OCI-LY7 (cell line): ENCODE measurements around the gene TMEM253. TPM values are rescaled to one million over a fixed set of nuclear protein-coding genes. Genes with fewer than 3 reads are reported as not detected.

ENCODE experiments used
- BruUV-seq: library from RNA; stranded (reverse); fragments of 400-500 nt; replicated peaks from 2 replicates; lab custom pipeline; 2021; lab: Mats Ljungman, UMichigan
- CTCF ChIA-PET: fragments of 300-600 bp; sonication (Branson Sonifier 250); formaldehyde crosslinking; loops from one replicate; lab custom pipeline; 2022; ENCODE audit warnings: antibody characterized with exemption; ENCODE audit not compliant: unreplicated experiment; lab: Charles Lee
- POLR2A ChIA-PET: fragments of 300-600 bp; sonication (Branson Sonifier 250); formaldehyde crosslinking; loops from one replicate; lab custom pipeline; 2022; ENCODE audit warnings: antibody characterized with exemption; lab: Charles Lee
- DNase-seq: peaks from one replicate; pipeline ENCODE4 v3.0.0-alpha.2; 2015; ENCODE audit warnings: low spot score
- H2AFZ ChIP-seq: fragments of 200-600 bp; sonication (generic), shearing (Covaris generic); 2 replicates; pipeline ENCODE4 v1.6.1; 2014; ENCODE audit warnings: mild to moderate bottlenecking, antibody characterized with exemption, low read length, moderate library complexity
- H3K27ac ChIP-seq: fragments of 200-600 bp; sonication (generic); 2 replicates; pipeline ENCODE4 v1.5.1; 2014; ENCODE audit warnings: mixed run types, low read depth, mild to moderate bottlenecking, moderate library complexity, low read length, inconsistent platforms; ENCODE audit not compliant: poor library complexity, severe bottlenecking
- H3K36me3 ChIP-seq: fragments of 200-600 bp; sonication (generic); 2 replicates; pipeline ENCODE4 v1.6.1; 2014; ENCODE audit warnings: mild to moderate bottlenecking, antibody characterized with exemption, low read length, moderate library complexity, mixed read lengths; ENCODE audit not compliant: insufficient read depth
- H3K4me1 ChIP-seq: fragments of 200-600 bp; sonication (generic); 2 replicates; pipeline ENCODE4 v1.5.1; 2014; ENCODE audit warnings: mild to moderate bottlenecking, low read length; ENCODE audit not compliant: insufficient read depth, poor library complexity, severe bottlenecking
- H3K4me2 ChIP-seq: fragments of 200-600 bp; sonication (generic); 2 replicates; pipeline ENCODE4 v1.6.1; 2014; ENCODE audit warnings: mild to moderate bottlenecking, low read length
- H3K4me3 ChIP-seq: fragments of 200-600 bp; sonication (generic); 2 replicates; pipeline ENCODE4 v1.5.1; 2014; ENCODE audit warnings: mild to moderate bottlenecking, low read depth, low read length; ENCODE audit not compliant: poor library complexity, severe bottlenecking
- H3K79me2 ChIP-seq: fragments of 200-600 bp; sonication (generic); 2 replicates; pipeline ENCODE4 v1.6.1; 2016; ENCODE audit warnings: low read depth, mild to moderate bottlenecking, low read length, moderate library complexity, mixed read lengths; ENCODE audit not compliant: insufficient read depth
- H3K9me2 ChIP-seq: fragments of 200-600 bp; sonication (generic); 2 replicates; pipeline ENCODE4 v1.6.1; 2016; ENCODE audit warnings: mild to moderate bottlenecking, low read length, mixed read lengths; ENCODE audit not compliant: insufficient read depth
- H3K9me3 ChIP-seq: fragments of 200-600 bp; sonication (generic); 2 replicates; pipeline ENCODE4 v1.6.1; 2014; ENCODE audit warnings: mild to moderate bottlenecking, mixed run types, low read length, mixed read lengths
- H4K20me1 ChIP-seq: fragments of 200-600 bp; sonication (generic); 2 replicates; pipeline ENCODE4 v1.6.1; 2014; ENCODE audit warnings: mild to moderate bottlenecking, antibody characterized with exemption, low read length, moderate library complexity, mixed read lengths; ENCODE audit not compliant: insufficient read depth
- CTCF ChIP-seq: fragments of 200-600 bp; sonication (generic); conservative IDR thresholded peaks from 2 replicates; pipeline ENCODE4 v1.5.1; 2014; ENCODE audit warnings: mild to moderate bottlenecking, antibody characterized with exemption, low read length, moderate library complexity, mixed read lengths
- EZH2phosphoT487 ChIP-seq: fragments of 200-600 bp; sonication (generic); IDR thresholded peaks from 2 replicates; pipeline ENCODE4 v1.6.1; 2018; ENCODE audit warnings: low read depth, borderline replicate concordance, mild to moderate bottlenecking, mixed run types, antibody characterized with exemption, low read length, moderate library complexity, mixed read lengths
- intact Hi-C: fragments of 100-400 bp; cut with micrococcal nuclease; formaldehyde crosslinking; loops from one replicate; pipeline ENCODE4 v1.10.0; 2022; ENCODE audit not compliant: unreplicated experiment
- total RNA-seq, 2 experiments: library from RNA; depleted of rRNA in 1 of 2; stranded (reverse); fragments of >200 nt in 1 of 2; shearing (Covaris generic) in 1 of 2; gene quantifications; 2 replicates each; pipeline ENCODE4 v1.2.3, GENCODE V29; 2014 to 2022

Gene TMEM253
- total RNA-seq, 2 experiments from 2014 or later, result 0.88 TPM; not detected in 1

- ChIA-PET CTCF (interaction anchor here (0.7 to 1.7 kb wide), 3 partner anchors 15 to 375 kb away, joined by 3 to 4 read pairs (median 3); partner anchors contain the start of gene TOX4), POLR2A (interaction anchor here (3.3 kb wide), 1 partner anchor 31 kb away, joined by 31 read pairs; the partner anchor contains the start of gene ARHGEF40)
- H2AFZ ChIP-seq, result no peak overlapping the region
- no peak for DNase-seq
- H4K20me1 ChIP-seq, result no peaks in the 10 kb centered on the region
- no peaks in the 10 kb centered on the region for H3K9me3 ChIP-seq
- peaks cover 49% of the 10 kb centered on the region for H3K4me1 ChIP-seq
- H3K36me3 ChIP-seq, result no peaks in the 10 kb centered on the region
- intact Hi-C loops, result loop anchor here (10.0 kb wide), 1 partner anchor 417 kb away; the partner anchor contains the start of genes ANG and RNASE4
- H3K9me2 ChIP-seq, result no peaks in the 10 kb centered on the region
- no peak for TF ChIP-seq CTCF
- no peak for TF ChIP-seq EZH2phosphoT487
- no peak overlapping the region for H3K27ac ChIP-seq
- no peaks in the 10 kb centered on the region for H3K79me2 ChIP-seq
- BruUV-seq, result no TSS peak
- H3K4me2 ChIP-seq, result peak overlapping the region; percentile 92
- peak overlapping the region; percentile 85 for H3K4me3 ChIP-seq
Measured at GRCh38 chr14:21101802-21102413, 1.0 kb downstream of the TMEM253 start.

- POLR2A ChIA-PET, result interaction anchor here (0.6 to 3.3 kb wide), 7 partner anchors 8 to 1938 kb away, joined by 3 to 31 read pairs (median 5); partner anchors contain the start of gene ARHGEF40
- no peaks in the 10 kb centered on the region for H3K9me2 ChIP-seq
- CTCF ChIA-PET, result interaction anchor here (0.6 to 2.6 kb wide), 5 partner anchors 15 to 353 kb away, joined by 3 to 23 read pairs (median 5); partner anchors contain the start of genes ARHGEF40 and CHD8
- intact Hi-C loops, result loop anchor here (1.0 to 10.0 kb wide), 2 partner anchors 31 to 418 kb away; partner anchors contain the start of genes ANG and RNASE4
- peaks cover 41% of the 10 kb centered on the region for H3K4me1 ChIP-seq
- H3K4me3 ChIP-seq, result peak overlapping the region; percentile 85
- BruUV-seq, result no TSS peak
- H3K79me2 ChIP-seq, result no peaks in the 10 kb centered on the region
- TF ChIP-seq EZH2phosphoT487, result no peak
- peak; percentile 34; the same call in 1 of the 2 replicates for TF ChIP-seq CTCF
- no peaks in the 10 kb centered on the region for H3K9me3 ChIP-seq
- peak; percentile 44 for DNase-seq
- H3K36me3 ChIP-seq, result no peaks in the 10 kb centered on the region
- H3K27ac ChIP-seq, result no peak overlapping the region
- peak overlapping the region; percentile 67; the same call in 1 of the 2 replicates for H2AFZ ChIP-seq
- H3K4me2 ChIP-seq, result peak overlapping the region; percentile 92
- H4K20me1 ChIP-seq, result no peaks in the 10 kb centered on the region
Measured at GRCh38 chr14:21102521-21103410, 1.9 kb downstream of the TMEM253 start.
